ENCODE data around the gene HAUS7. TPM values are rescaled to one million over a fixed set of nuclear protein-coding genes. Genes with fewer than 3 reads are reported as not detected.

The HAUS7 gene
- total and polyA plus RNA-seq, 9 donors, result 9.3 to 28.7 (median 18.7) TPM

GRCh38 chrX:153457827-153458466 lies 12.4 kb downstream of the HAUS7 start:
- Histone ChIP-seq H3K4me1 (ENCODE audit: insufficient read depth) (no peaks in the 10 kb centered on the region), H3K27me3 (no peaks in the 10 kb centered on the region), H3K4me3 (no peak overlapping the region), H3K36me3 (no peaks in the 10 kb centered on the region), H3K9me3 (no peaks in the 10 kb centered on the region), H3K27ac (no peak overlapping the region)
- WGBS, 3 donors, result 86 to 90% (median 87%) methylated on average over 17 of the region's 17 CpGs
- no peak for DNase-seq
- no peak for TF ChIP-seq POLR2A (IDR thresholded peaks at IDR 0.05)
- TF ChIP-seq EP300 (IDR thresholded peaks at IDR 0.05), result no peak
- intact Hi-C loops (cut with DNase I), result no loop called here

GRCh38 chrX:153457136-153457825 lies 13.1 kb downstream of the HAUS7 start:
- 86 to 92% (median 91%) methylated on average over 17 to 18 of the region's 18 CpGs for WGBS, 3 donors
- intact Hi-C loops (cut with DNase I), result no loop called here
- no peaks in the 10 kb centered on the region for H3K9me3 ChIP-seq
- H3K27me3 ChIP-seq, result no peaks in the 10 kb centered on the region
- no peaks in the 10 kb centered on the region for H3K4me1 ChIP-seq (ENCODE audit: insufficient read depth)
- H3K4me3 ChIP-seq, result no peak overlapping the region
- TF ChIP-seq, protein P1, sequence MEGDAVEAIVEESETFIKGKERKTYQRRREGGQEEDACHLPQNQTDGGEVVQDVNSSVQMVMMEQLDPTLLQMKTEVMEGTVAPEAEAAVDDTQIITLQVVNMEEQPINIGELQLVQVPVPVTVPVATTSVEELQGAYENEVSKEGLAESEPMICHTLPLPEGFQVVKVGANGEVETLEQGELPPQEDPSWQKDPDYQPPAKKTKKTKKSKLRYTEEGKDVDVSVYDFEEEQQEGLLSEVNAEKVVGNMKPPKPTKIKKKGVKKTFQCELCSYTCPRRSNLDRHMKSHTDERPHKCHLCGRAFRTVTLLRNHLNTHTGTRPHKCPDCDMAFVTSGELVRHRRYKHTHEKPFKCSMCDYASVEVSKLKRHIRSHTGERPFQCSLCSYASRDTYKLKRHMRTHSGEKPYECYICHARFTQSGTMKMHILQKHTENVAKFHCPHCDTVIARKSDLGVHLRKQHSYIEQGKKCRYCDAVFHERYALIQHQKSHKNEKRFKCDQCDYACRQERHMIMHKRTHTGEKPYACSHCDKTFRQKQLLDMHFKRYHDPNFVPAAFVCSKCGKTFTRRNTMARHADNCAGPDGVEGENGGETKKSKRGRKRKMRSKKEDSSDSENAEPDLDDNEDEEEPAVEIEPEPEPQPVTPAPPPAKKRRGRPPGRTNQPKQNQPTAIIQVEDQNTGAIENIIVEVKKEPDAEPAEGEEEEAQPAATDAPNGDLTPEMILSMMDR (IDR thresholded peaks at IDR 0.05), result no peak
- no peak for TF ChIP-seq POLR2A (IDR thresholded peaks at IDR 0.05)
- no peak for TF ChIP-seq EP300 (IDR thresholded peaks at IDR 0.05)
- no peak overlapping the region for H3K27ac ChIP-seq
- peak in 1 of 5 donors; percentile 9 for DNase-seq
- no peaks in the 10 kb centered on the region for H3K36me3 ChIP-seq

DNA sequence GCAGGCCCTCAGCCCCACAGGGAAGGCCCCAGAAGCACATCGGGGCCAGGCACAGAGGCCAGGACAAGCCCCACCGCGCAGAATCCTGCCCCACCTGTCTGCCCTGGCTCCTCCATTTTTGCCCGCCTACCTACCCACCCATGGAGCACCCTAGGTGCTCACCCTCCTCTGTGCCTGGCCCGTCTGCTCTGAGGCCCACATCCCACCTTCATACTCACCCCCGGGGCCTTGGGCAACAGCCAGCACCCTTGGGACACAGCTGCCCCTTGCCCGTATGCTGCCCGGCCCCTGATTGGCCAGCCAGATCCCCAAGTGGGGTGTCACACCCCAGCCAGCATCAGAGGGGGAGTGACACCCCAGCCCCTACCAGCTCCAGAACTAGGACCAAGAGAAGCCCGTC lies 13.7 kb downstream of the HAUS7 start:
- Histone ChIP-seq H3K9me3 (no peaks in the 10 kb centered on the region), H3K27ac (no peak overlapping the region), H3K36me3 (no peaks in the 10 kb centered on the region), H3K4me3 (no peak overlapping the region), H3K4me1 (ENCODE audit: insufficient read depth) (no peaks in the 10 kb centered on the region), H3K27me3 (no peaks in the 10 kb centered on the region)
- intact Hi-C loops (cut with DNase I), result no loop called here
- DNase-seq, result peak in 1 of 5 donors; percentile 15
- WGBS, 3 donors, result 84 to 92% (median 91%) methylated on average over 9 of the region's 9 CpGs
- no peak for TF ChIP-seq EP300 (IDR thresholded peaks at IDR 0.05)
- TF ChIP-seq, protein P1 (IDR thresholded peaks at IDR 0.05), result no peak
- no peak for TF ChIP-seq POLR2A (IDR thresholded peaks at IDR 0.05)

- Histone ChIP-seq H3K9me3 (no peaks in the 10 kb centered on the region), H3K4me1 (ENCODE audit: insufficient read depth) (no peaks in the 10 kb centered on the region), H3K36me3 (no peaks in the 10 kb centered on the region), H3K27me3 (no peaks in the 10 kb centered on the region), H3K4me3 (no peak overlapping the region), H3K27ac (no peak overlapping the region)
- intact Hi-C loops (cut with DNase I), result no loop called here
- TF ChIP-seq EP300 (IDR thresholded peaks at IDR 0.05), result no peak
- TF ChIP-seq POLR2A (IDR thresholded peaks at IDR 0.05), result no peak
- TF ChIP-seq, protein P1 (IDR thresholded peaks at IDR 0.05), result no peak
- 80 to 81% (median 80%) methylated on average over 12 of the region's 12 CpGs for WGBS, 3 donors
- peak in 1 of 5 donors; percentile 9 for DNase-seq
These were observed 14.2 kb downstream of the HAUS7 start for GRCh38 chrX:153456161-153456560.

DNA sequence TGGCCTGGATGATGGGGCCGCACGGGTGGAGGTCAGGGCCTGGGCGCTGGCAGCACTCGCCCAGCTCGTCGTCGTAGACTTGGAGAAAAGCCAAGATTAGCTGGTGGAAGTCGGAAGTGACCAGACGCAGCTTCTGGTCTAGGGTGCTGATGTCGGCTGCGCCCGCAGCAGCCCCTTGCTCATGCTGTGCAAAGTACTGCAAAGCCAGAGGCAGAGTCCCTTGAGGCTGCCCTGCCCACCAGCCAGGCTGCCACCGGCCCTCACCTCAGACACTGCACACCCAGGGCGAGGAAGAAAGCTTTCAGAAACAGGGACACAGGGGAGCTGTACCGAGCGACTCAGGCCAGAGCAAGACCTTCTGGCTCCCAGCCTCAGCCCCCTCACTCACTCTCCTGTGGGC lies 14.8 kb downstream of the HAUS7 start:
- no peaks in the 10 kb centered on the region for H3K4me1 ChIP-seq (ENCODE audit: insufficient read depth)
- 83 to 88% (median 84%) methylated on average over 16 of the region's 16 CpGs for WGBS, 3 donors
- no peak overlapping the region for H3K4me3 ChIP-seq
- no peaks in the 10 kb centered on the region for H3K9me3 ChIP-seq
- DNase-seq, result no peak
- TF ChIP-seq EP300 (IDR thresholded peaks at IDR 0.05) (no peak), POLR2A (IDR thresholded peaks at IDR 0.05) (no peak)
- TF ChIP-seq, protein P1 (IDR thresholded peaks at IDR 0.05), result no peak
- intact Hi-C loops (cut with DNase I), result no loop called here
- no peaks in the 10 kb centered on the region for H3K36me3 ChIP-seq
- H3K27me3 ChIP-seq, result no peaks in the 10 kb centered on the region
- no peak overlapping the region for H3K27ac ChIP-seq
